Upper lobe of left lung (tissue), 4 donors: ENCODE data around the gene PTPRD.

Source experiments
- CTCF ChIP-seq, 6 experiments: fragments of 450-650 bp in 4 of 6; fragments of 200-600 bp in 2 of 6; sonication (generic) in 2 of 6; IDR thresholded peaks; one replicate each; pipeline ENCODE4 v1.5.1; 2016 to 2019; ENCODE audit warnings: antibody characterized with exemption in 6 of 6
- EP300 ChIP-seq, 4 donors: sonication (generic); formaldehyde crosslinking; IDR thresholded peaks; one replicate each; pipeline ENCODE4 v1.5.1; 2017; ENCODE audit warnings: antibody characterized with exemption in 4 of 4, control low read depth in 2 of 4
- POLR2A ChIP-seq, 4 donors: fragments of 450-650 bp; IDR thresholded peaks; one replicate each; pipeline ENCODE4 v1.5.1; 2016 to 2017; ENCODE audit warnings: antibody characterized with exemption in 4 of 4, mild to moderate bottlenecking in 2 of 4
- POLR2AphosphoS5 ChIP-seq, 2 donors: sonication (generic); formaldehyde crosslinking; IDR thresholded peaks; one replicate each; pipeline ENCODE4 v1.5.1; 2017; ENCODE audit warnings: antibody characterized with exemption in 2 of 2

GRCh38 chr9:9783211-9783610 lies 829.6 kb downstream of the PTPRD start:
- TF ChIP-seq EP300 (IDR thresholded peaks at IDR 0.05), result no peak
- no peak for TF ChIP-seq POLR2A (IDR thresholded peaks at IDR 0.05)
- no peak for TF ChIP-seq POLR2AphosphoS5 (IDR thresholded peaks at IDR 0.05)
- TF ChIP-seq CTCF (IDR thresholded peaks at IDR 0.05), result no peak
